CD14-positive monocyte (primary cell): Measurements from ENCODE around the gene STARD13. TPM values are rescaled to one million over a fixed set of nuclear protein-coding genes. Genes with fewer than 3 reads are reported as not detected.
A peak's percentile ranks its signal among the peaks of the same experiment; 100 is the strongest.

Experiments used
- DNase-seq, 3 donors: peaks; one replicate each; pipeline ENCODE4 v3.0.0-alpha.2; 2011 to 2022
- H2AFZ ChIP-seq: 2 replicates; pipeline ENCODE4 v1.6.0; 2012; ENCODE audit warnings: mild to moderate bottlenecking, low read depth, low read length, inconsistent platforms; ENCODE audit not compliant: insufficient read depth, poor library complexity, severe bottlenecking
- H3K27ac ChIP-seq, 2 donors: 1 replicate in 1 of 2; 2 replicates in 1 of 2; pipeline ENCODE4 v1.5.1; 2012 to 2013; ENCODE audit warnings: low read length in 2 of 2, control low read depth in 1 of 2, inconsistent platforms in 1 of 2, low read depth in 1 of 2, mild to moderate bottlenecking in 1 of 2
- H3K27me3 ChIP-seq, 2 donors: one replicate each; pipeline versions ENCODE4 v1.6.0 to v1.6.1; 2011 to 2013; ENCODE audit warnings: low read length in 2 of 2; ENCODE audit not compliant: control insufficient read depth in 2 of 2, insufficient read depth in 2 of 2
- H3K36me3 ChIP-seq, 2 donors: replicated peaks in 1 of 2; 1 replicate in 1 of 2; 2 replicates in 1 of 2; pipeline versions ENCODE4 v1.5.1 to v1.6.1; 2012 to 2013; ENCODE audit warnings: low read length in 2 of 2, control low read depth in 1 of 2, inconsistent platforms in 1 of 2, mild to moderate bottlenecking in 1 of 2; ENCODE audit not compliant: insufficient read depth in 2 of 2, control insufficient read depth in 1 of 2
- H3K4me1 ChIP-seq, 2 donors: 1 replicate in 1 of 2; 2 replicates in 1 of 2; pipeline versions ENCODE4 v1.5.1 to v1.6.1; 2012 to 2013; ENCODE audit warnings: low read length in 2 of 2, control low read depth in 1 of 2, inconsistent platforms in 1 of 2, mild to moderate bottlenecking in 1 of 2, moderate library complexity in 1 of 2; ENCODE audit not compliant: insufficient read depth in 2 of 2, control insufficient read depth in 1 of 2
- H3K4me2 ChIP-seq: replicated peaks from 2 replicates; pipeline ENCODE3; 2012; ENCODE audit warnings: low read length, moderate library complexity, mild to moderate bottlenecking; ENCODE audit not compliant: poor library complexity, severe bottlenecking; ENCODE audit errors: extremely low read depth
- H3K4me3 ChIP-seq, 3 experiments: fragments of 200-600 bp in 1 of 3; sonication (generic) in 1 of 3; replicated peaks in 1 of 3; 1 replicate in 2 of 3; 2 replicates in 1 of 3; pipeline ENCODE4 v1.5.1; 2011 to 2013; ENCODE audit warnings: low read length in 3 of 3, mild to moderate bottlenecking in 3 of 3, control low read depth in 2 of 3, low read depth in 2 of 3, inconsistent platforms in 1 of 3, moderate library complexity in 1 of 3
- H3K79me2 ChIP-seq: 2 replicates; pipeline ENCODE4 v1.6.0; 2012; ENCODE audit warnings: mild to moderate bottlenecking, control low read depth, inconsistent platforms, low read length, moderate library complexity; ENCODE audit not compliant: insufficient read depth
- H3K9ac ChIP-seq: 2 replicates; pipeline ENCODE4 v1.6.0; 2017; ENCODE audit warnings: low read length, mild to moderate bottlenecking; ENCODE audit not compliant: insufficient read depth, poor library complexity, severe bottlenecking
- H3K9me3 ChIP-seq, 2 donors: replicated peaks in 1 of 2; 1 replicate in 1 of 2; 2 replicates in 1 of 2; pipeline versions ENCODE4 v1.5.1 to v1.6.1; 2012 to 2013; ENCODE audit warnings: low read length in 2 of 2, control low read depth in 1 of 2; ENCODE audit not compliant: control insufficient read depth in 1 of 2, insufficient read depth in 1 of 2
- H4K20me1 ChIP-seq: 2 replicates; pipeline ENCODE4 v1.6.0; 2012; ENCODE audit warnings: mild to moderate bottlenecking, low read length, control low read depth, moderate library complexity; ENCODE audit not compliant: insufficient read depth
- H3K27ac Mint-ChIP-seq, 7 donors: one replicate each; pipeline ENCODE4 v1.8.0; 2020; ENCODE audit warnings: mild to moderate bottlenecking in 7 of 7, mixed read lengths in 7 of 7, moderate library complexity in 6 of 7, inconsistent platforms in 2 of 7
- H3K27me3 Mint-ChIP-seq, 3 donors: one replicate each; pipeline ENCODE4 v1.8.0; 2021 to 2022; ENCODE audit warnings: low read depth in 3 of 3, mild to moderate bottlenecking in 3 of 3, mixed read lengths in 3 of 3, moderate library complexity in 3 of 3, inconsistent platforms in 1 of 3
- H3K36me3 Mint-ChIP-seq, 2 donors: one replicate each; pipeline ENCODE4 v1.8.0; 2020; ENCODE audit warnings: mixed read lengths in 2 of 2, inconsistent platforms in 1 of 2, mild to moderate bottlenecking in 1 of 2
- H3K4me1 Mint-ChIP-seq: one replicate; pipeline ENCODE4 v1.8.0; 2020; ENCODE audit warnings: mild to moderate bottlenecking, mixed read lengths
- H3K4me3 Mint-ChIP-seq, 2 donors: one replicate each; pipeline ENCODE4 v1.8.0; 2020; ENCODE audit warnings: mild to moderate bottlenecking in 2 of 2, mixed read lengths in 2 of 2, moderate library complexity in 1 of 2
- H3K9me3 Mint-ChIP-seq, 7 donors: one replicate each; pipeline ENCODE4 v1.8.0; 2020 to 2022; ENCODE audit warnings: mixed read lengths in 7 of 7, mild to moderate bottlenecking in 6 of 7, moderate library complexity in 6 of 7, inconsistent platforms in 2 of 7
- CTCF ChIP-seq: fragments of 200-600 bp; IDR thresholded peaks from one replicate; pipeline ENCODE4 v1.8.0; 2022; ENCODE audit warnings: antibody characterized with exemption, mild to moderate bottlenecking
- WGBS: methylation state at CpG from one replicate; pipeline ENCODE4 v1.1.5; 2013; ENCODE audit warnings: missing lambda C conversion rate; ENCODE audit not compliant: insufficient coverage; 5-methylcytosine and 5-hydroxymethylcytosine counted together
- intact Hi-C, 2 donors: fragments of 100-400 bp; cut with micrococcal nuclease; formaldehyde crosslinking; loops; one replicate each; pipeline versions ENCODE4 v1.15.0 to v1.15.1; 2023
- polyA plus RNA-seq, 3 donors: library from polyadenylated mRNA; depleted of rRNA in 1 of 3; unstranded in 2 of 3; stranded (reverse) in 1 of 3; fragments of 300-500 nt in 2 of 3; fragments of >200 nt in 1 of 3; fragmentation: Illumina TruSeq in 2 of 3; gene quantifications; 1 replicate in 2 of 3; 2 replicates in 1 of 3; pipeline ENCODE4 v1.2.3, GENCODE V29; 2012 to 2021

The STARD13 gene
- polyA plus RNA-seq, 3 donors: 0.37 to 0.69 (median 0.60) TPM

- no peaks in the 10 kb centered on the region for H3K27me3 ChIP-seq
- no peak overlapping the region for H3K27ac ChIP-seq
- DNase-seq: no peak
- no peak overlapping the region for H3K4me3 ChIP-seq
- H3K79me2 ChIP-seq: no peaks in the 10 kb centered on the region
- no peak overlapping the region for H3K4me2 ChIP-seq
- peaks cover 0 to 5% (median 4%) of the 10 kb centered on the region in 7 donors for H3K9me3 Mint-ChIP-seq
- H3K9me3 ChIP-seq: no peaks in the 10 kb centered on the region
- intact Hi-C loops: no loop called here
- WGBS: 50% methylated on average over 2 of the region's 9 CpGs
- H3K27ac Mint-ChIP-seq: no peak overlapping the region
- H3K36me3 ChIP-seq: no peaks in the 10 kb centered on the region
- H4K20me1 ChIP-seq: no peaks in the 10 kb centered on the region
- no peak overlapping the region for H3K4me3 Mint-ChIP-seq
- H3K36me3 Mint-ChIP-seq: peaks cover 0 to 2% of the 10 kb centered on the region in 2 donors
- H3K4me1 ChIP-seq: no peaks in the 10 kb centered on the region
- no peaks in the 10 kb centered on the region for H3K4me1 Mint-ChIP-seq
- TF ChIP-seq CTCF: peak; percentile 19
- H2AFZ ChIP-seq: no peak overlapping the region
- H3K9ac ChIP-seq: no peak overlapping the region
- H3K27me3 Mint-ChIP-seq: peaks cover 0 to 1% (median 0%) of the 10 kb centered on the region in 3 donors
Measured at GRCh38 chr13:33057019-33057780, 228.4 kb downstream of the STARD13 start.

- H3K4me1 Mint-ChIP-seq: no peaks in the 10 kb centered on the region
- no peaks in the 10 kb centered on the region for H3K79me2 ChIP-seq
- H3K4me3 ChIP-seq: no peak overlapping the region
- H3K27me3 Mint-ChIP-seq: peaks cover 0 to 4% (median 1%) of the 10 kb centered on the region in 3 donors
- H3K4me2 ChIP-seq: no peak overlapping the region
- no peaks in the 10 kb centered on the region for H3K4me1 ChIP-seq
- H3K27ac Mint-ChIP-seq: no peak overlapping the region
- no peaks in the 10 kb centered on the region for H3K36me3 ChIP-seq
- H3K36me3 Mint-ChIP-seq: peaks cover 0 to 5% of the 10 kb centered on the region in 2 donors
- H3K9ac ChIP-seq: no peak overlapping the region
- H4K20me1 ChIP-seq: no peaks in the 10 kb centered on the region
- 100% methylated on average over 5 of the region's 7 CpGs for WGBS
- H3K27me3 ChIP-seq: no peaks in the 10 kb centered on the region
- intact Hi-C loops: no loop called here
- no peak overlapping the region for H2AFZ ChIP-seq
- H3K9me3 Mint-ChIP-seq: peaks cover 0 to 3% (median 1%) of the 10 kb centered on the region in 7 donors
- H3K9me3 ChIP-seq: no peaks in the 10 kb centered on the region
- H3K27ac ChIP-seq: no peak overlapping the region
- no peak for TF ChIP-seq CTCF
- DNase-seq: no peak
- H3K4me3 Mint-ChIP-seq: no peak overlapping the region
Measured at GRCh38 chr13:33053397-33054066, 232.0 kb downstream of the STARD13 start.
